Skeletal muscle cell (primary cell): Measurements from ENCODE around the gene WDR41.

Source experiments
- DNase-seq: peaks from one replicate; pipeline ENCODE4 v3.0.0-alpha.2; 2010; ENCODE audit warnings: low read depth
- H3K4me3 ChIP-seq: 2 replicates; pipeline ENCODE4 v1.5.1; 2011; ENCODE audit warnings: low read depth, mild to moderate bottlenecking, control low read depth, low read length, moderate library complexity

WDR41 gene

DNA sequence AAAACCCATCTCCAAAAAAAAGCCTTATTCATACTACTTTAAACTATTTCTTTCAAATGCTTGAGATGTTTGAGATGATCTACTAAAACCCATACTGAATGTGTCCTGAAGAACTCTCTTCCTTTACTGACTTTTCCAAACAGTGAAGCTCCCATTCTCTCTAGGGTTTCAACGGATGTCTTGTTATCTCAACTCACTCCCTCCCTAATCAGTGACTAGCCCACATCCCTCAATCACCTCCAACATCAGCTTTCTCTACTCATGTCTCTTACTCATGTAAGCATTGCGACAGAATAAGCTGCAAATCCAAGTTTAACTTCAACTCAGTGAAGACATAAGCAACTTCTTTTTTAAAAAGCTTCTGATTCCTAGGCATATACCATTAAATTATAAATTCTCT lies 42.1 kb downstream of the WDR41 start:
- DNase-seq: no peak
- H3K4me3 ChIP-seq: no peak overlapping the region

DNA sequence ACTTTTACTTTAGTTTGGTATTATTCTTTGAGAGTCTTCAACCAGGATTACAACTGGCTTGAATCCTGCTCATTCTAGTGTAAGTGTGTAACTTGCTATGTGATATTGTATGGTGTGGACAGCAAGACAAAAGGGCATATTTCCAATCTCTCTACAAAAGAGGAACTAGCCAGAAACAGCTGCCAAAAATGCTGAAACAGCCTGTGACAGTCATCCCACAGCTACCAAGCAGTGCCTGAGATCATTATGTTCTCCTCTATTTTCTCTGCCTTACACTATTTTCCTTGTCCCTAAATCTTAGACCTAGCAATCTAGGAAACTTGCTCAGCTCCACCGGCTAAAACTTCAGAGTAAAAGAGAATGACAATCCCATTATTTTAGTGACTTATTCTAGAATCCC lies 42.8 kb downstream of the WDR41 start:
- no peak for DNase-seq
- no peak overlapping the region for H3K4me3 ChIP-seq

GRCh38 chr5:77448831-77449230 lies 43.3 kb downstream of the WDR41 start:
- no peak for DNase-seq
- no peak overlapping the region for H3K4me3 ChIP-seq

GRCh38 chr5:77444356-77444755 lies 47.8 kb downstream of the WDR41 start:
- H3K4me3 ChIP-seq: no peak overlapping the region
- no peak for DNase-seq

DNA sequence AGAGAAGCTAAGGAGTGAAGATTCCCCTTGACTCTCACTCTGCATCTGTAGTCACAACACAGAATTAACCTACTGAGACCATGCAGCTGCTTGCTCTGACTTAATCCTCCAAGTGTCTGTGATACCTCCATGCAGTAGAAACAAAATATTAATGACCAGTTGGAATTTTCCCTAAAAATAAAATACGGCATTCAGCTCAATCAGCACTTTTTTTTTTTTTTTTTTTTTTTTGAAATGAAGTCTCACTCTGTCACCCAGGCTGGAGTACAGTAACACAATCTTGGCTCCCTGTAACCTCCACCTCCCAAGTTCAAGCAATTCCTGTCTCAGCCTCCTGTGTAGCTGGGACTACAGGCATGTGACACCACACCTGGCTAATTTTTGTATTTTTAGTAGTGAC lies 48.4 kb downstream of the WDR41 start:
- DNase-seq: no peak
- no peak overlapping the region for H3K4me3 ChIP-seq

GRCh38 chr5:77438071-77438470 lies 54.0 kb downstream of the WDR41 start:
- DNase-seq: no peak
- no peak overlapping the region for H3K4me3 ChIP-seq

GRCh38 chr5:77437194-77437593 lies 54.9 kb downstream of the WDR41 start:
- no peak for DNase-seq
- H3K4me3 ChIP-seq: no peak overlapping the region

- H3K4me3 ChIP-seq: no peak overlapping the region
- DNase-seq: no peak
These were observed 60.4 kb downstream of the WDR41 start for GRCh38 chr5:77431719-77432118.

DNA sequence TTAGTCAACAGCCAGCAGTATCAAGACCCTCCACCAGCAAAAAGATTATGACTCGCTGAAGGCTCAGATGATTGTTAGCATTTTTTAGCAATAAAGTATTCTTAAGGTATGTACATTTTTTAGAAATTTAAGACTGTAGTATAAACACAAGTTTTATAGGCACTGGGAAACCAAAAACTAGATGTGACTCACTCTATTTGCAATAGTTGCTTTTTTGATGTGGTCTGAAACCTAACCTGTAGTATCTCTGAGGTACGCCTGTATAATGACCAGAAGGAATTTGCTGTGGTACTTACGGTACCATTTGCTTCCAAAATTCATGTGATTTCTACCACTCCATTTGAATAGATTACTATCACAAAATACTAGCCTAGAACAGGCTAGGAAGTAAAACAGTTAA lies 60.8 kb downstream of the WDR41 start:
- H3K4me3 ChIP-seq: no peak overlapping the region
- DNase-seq: no peak

DNA sequence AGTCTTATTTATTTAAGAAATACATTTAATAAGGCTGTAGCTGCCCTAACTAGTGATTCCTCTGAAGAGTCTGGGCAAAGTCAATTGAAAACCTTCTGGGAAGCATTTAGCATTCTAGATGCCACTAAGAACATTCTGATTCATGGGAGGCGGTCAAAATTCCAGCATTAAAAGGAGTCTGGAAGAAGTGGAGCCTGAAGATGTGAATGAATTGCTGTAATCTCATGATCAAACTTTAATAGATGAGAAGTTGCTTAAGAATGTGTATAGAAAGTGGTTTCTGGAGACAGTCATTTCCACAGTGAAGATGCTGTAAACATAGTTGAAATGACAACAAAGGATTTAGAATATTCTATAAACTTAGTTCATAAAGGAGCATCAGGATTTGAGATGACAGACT lies 61.4 kb downstream of the WDR41 start:
- H3K4me3 ChIP-seq: no peak overlapping the region
- DNase-seq: no peak

GRCh38 chr5:77428526-77428925 lies 63.6 kb downstream of the WDR41 start:
- DNase-seq: no peak
- no peak overlapping the region for H3K4me3 ChIP-seq

DNA sequence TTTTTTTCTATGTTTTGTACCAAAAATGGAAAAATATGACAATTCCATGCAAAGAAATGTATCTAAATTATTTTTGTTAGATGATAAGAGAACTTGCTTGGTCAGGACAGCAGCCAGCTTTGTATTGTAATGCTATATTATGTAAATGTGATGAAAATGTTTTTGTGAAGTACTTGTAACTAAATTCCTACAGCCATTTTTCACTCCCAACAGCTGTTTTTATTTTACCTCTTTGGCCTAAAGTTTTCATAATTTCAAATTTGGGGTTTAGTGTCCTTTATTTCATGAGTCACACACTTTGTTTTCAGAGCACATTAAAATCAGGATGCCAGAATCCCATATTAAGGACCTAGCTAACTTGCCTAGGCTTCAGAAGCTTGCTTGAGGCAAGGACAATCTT lies 64.1 kb downstream of the WDR41 start:
- no peak overlapping the region for H3K4me3 ChIP-seq
- DNase-seq: no peak

DNA sequence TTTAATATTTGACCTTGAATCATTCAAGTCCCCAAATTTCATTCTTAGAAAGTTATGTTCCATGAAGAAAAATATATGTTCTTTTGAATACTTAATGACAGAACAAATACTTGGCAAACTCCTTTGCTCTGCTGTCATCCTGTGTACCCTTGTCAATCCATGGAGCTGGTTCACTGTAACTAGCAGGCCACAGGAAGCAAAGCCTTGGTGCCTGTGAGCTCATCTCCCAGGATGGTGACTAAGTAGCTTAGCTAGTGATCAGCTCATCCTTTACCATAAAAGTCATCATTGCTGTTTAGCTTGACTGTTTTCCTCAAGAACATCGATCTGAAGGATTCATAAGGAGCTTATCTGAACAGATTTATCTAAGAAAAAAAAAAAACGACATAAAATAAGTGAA lies 65.4 kb downstream of the WDR41 start:
- no peak overlapping the region for H3K4me3 ChIP-seq
- DNase-seq: peak; percentile 70

- DNase-seq: no peak
These were observed 66.0 kb downstream of the WDR41 start for GRCh38 chr5:77425998-77426659.

DNA sequence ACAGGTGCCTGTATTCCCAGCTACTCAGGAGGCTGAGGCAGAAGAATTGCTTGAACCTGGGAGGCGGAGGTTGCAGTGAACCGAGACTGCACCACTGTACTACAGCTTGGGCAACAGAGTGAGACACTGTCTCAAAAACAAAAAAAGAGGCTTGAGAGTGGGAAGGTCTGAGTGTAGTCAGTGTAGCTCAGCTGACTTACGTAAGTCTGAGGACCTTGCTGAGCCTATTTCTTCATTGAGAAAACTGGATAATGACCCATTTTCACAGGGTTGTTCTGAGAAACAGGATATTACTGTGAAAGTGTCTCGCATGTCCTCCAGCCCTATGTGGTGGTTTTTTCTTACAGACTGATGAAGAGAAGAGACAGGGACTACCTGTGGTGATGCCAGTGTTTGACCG lies 66.7 kb downstream of the WDR41 start:
- H3K4me3 ChIP-seq: no peak overlapping the region
- DNase-seq: no peak

More at GRCh38 chr5:77425998-77426659, 66.0 kb downstream of the WDR41 start:
- no peak overlapping the region for H3K4me3 ChIP-seq

GRCh38 chr5:77424921-77425320 lies 67.2 kb downstream of the WDR41 start:
- H3K4me3 ChIP-seq: no peak overlapping the region
- no peak for DNase-seq

- DNase-seq: no peak
- no peak overlapping the region for H3K4me3 ChIP-seq
These were observed 68.9 kb downstream of the WDR41 start for GRCh38 chr5:77423022-77423750.

- DNase-seq: no peak
These were observed 71.2 kb downstream of the WDR41 start for GRCh38 chr5:77420940-77421339.

GRCh38 chr5:77419644-77420582 lies 72.2 kb downstream of the WDR41 start:
- no peak overlapping the region for H3K4me3 ChIP-seq
- no peak for DNase-seq

More at GRCh38 chr5:77420940-77421339, 71.2 kb downstream of the WDR41 start:
- no peak overlapping the region for H3K4me3 ChIP-seq
